Measurements from ENCODE around the gene SPATA20.

SPATA20 gene

GRCh38 chr17:50547035-50547735, at the start of gene SPATA20:
Gene SPATA20, plus strand, starts transcription at chr17:50547174. Its CDS starts 35 bp downstream, at chr17:50547209.
- peak; percentile 57 to 66 for DNase-seq

GRCh38 chr17:50498021-50498874, 48.7 kb upstream of the SPATA20 start:
- DNase-seq = no peak

GRCh38 chr17:50499270-50499669, 47.7 kb upstream of the SPATA20 start:
- no peak for DNase-seq

GRCh38 chr17:50499721-50500120, 47.3 kb upstream of the SPATA20 start:
- no peak for DNase-seq

- DNase-seq = no peak
These were observed 45.9 kb upstream of the SPATA20 start for GRCh38 chr17:50501054-50501453.

GRCh38 chr17:50502301-50502990, 44.5 kb upstream of the SPATA20 start:
- DNase-seq = no peak

- no peak for DNase-seq
These were observed 41.3 kb upstream of the SPATA20 start for GRCh38 chr17:50505591-50506130.

- no peak for DNase-seq
These were observed 40.7 kb upstream of the SPATA20 start for GRCh38 chr17:50506298-50506697.

- peak; percentile 48 to 62 for DNase-seq
These were observed 39.0 kb upstream of the SPATA20 start, which contains the start of gene MYCBPAP for GRCh38 chr17:50507871-50508572. Gene MYCBPAP, plus strand, starts transcription at chr17:50508439. Its CDS starts 236 bp downstream, at chr17:50508675.

GRCh38 chr17:50508573-50509460, 38.2 kb upstream of the SPATA20 start:
- no peak for DNase-seq

- no peak for DNase-seq
These were observed 35.9 kb upstream of the SPATA20 start for GRCh38 chr17:50511058-50511457.

- DNase-seq = no peak
These were observed 33.5 kb upstream of the SPATA20 start for GRCh38 chr17:50513495-50513894.

- DNase-seq = no peak
These were observed 32.6 kb upstream of the SPATA20 start for GRCh38 chr17:50514388-50514787.

GRCh38 chr17:50514936-50515702, 31.9 kb upstream of the SPATA20 start:
- no peak for DNase-seq

- no peak for DNase-seq
These were observed 30.0 kb upstream of the SPATA20 start for GRCh38 chr17:50517011-50517410.

GRCh38 chr17:50517504-50518383, 29.2 kb upstream of the SPATA20 start:
- no peak for DNase-seq

- DNase-seq = no peak
These were observed 28.5 kb upstream of the SPATA20 start for GRCh38 chr17:50518384-50519023.

GRCh38 chr17:50519141-50519834, 27.7 kb upstream of the SPATA20 start:
- no peak for DNase-seq

All from hippocampal formation (tissue), 2 donors.